H9 (cell line): ENCODE measurements around the gene TFEB. TPM values are rescaled to one million over a fixed set of nuclear protein-coding genes. Genes with fewer than 3 reads are reported as not detected.

Source experiments
- DNase-seq: peaks from one replicate; pipeline ENCODE4 v3.0.0-alpha.2; 2017
- H2AFZ ChIP-seq: one replicate; pipeline ENCODE4 v1.6.1; 2013; ENCODE audit warnings: mild to moderate bottlenecking, low read length, control low read depth, moderate library complexity
- H2AK5ac ChIP-seq: 2 replicates; pipeline ENCODE4 v1.6.1; 2013; ENCODE audit warnings: low read length, control low read depth, mixed read lengths; ENCODE audit not compliant: insufficient read length
- H2BK120ac ChIP-seq: one replicate; pipeline ENCODE4 v1.6.1; 2013; ENCODE audit warnings: low read depth, mild to moderate bottlenecking, low read length, control low read depth, inconsistent platforms; ENCODE audit not compliant: poor library complexity, severe bottlenecking
- H2BK12ac ChIP-seq: 2 replicates; pipeline ENCODE4 v1.6.1; 2013; ENCODE audit warnings: low read length, control low read depth, mixed read lengths, low read depth; ENCODE audit not compliant: insufficient read length
- H2BK15ac ChIP-seq: 2 replicates; pipeline ENCODE4 v1.6.1; 2013; ENCODE audit warnings: low read depth, low read length, control low read depth
- H2BK20ac ChIP-seq: one replicate; pipeline ENCODE4 v1.6.1; 2013; ENCODE audit warnings: low read depth, mild to moderate bottlenecking, low read length, control low read depth, inconsistent platforms; ENCODE audit not compliant: poor library complexity, severe bottlenecking
- H2BK5ac ChIP-seq: 2 replicates; pipeline ENCODE4 v1.6.1; 2013; ENCODE audit warnings: low read length, control low read depth, mixed read lengths; ENCODE audit not compliant: insufficient read length
- H3K14ac ChIP-seq: 2 replicates; pipeline ENCODE4 v1.6.1; 2013; ENCODE audit warnings: low read length, control low read depth; ENCODE audit not compliant: insufficient read depth
- H3K18ac ChIP-seq: 2 replicates; pipeline ENCODE4 v1.6.1; 2013; ENCODE audit warnings: low read depth, mild to moderate bottlenecking, mixed read lengths, low read length, control low read depth; ENCODE audit not compliant: insufficient read length
- H3K23ac ChIP-seq: 2 replicates; pipeline ENCODE4 v1.6.1; 2013; ENCODE audit warnings: low read length, control low read depth, mixed read lengths, low read depth; ENCODE audit not compliant: insufficient read length
- H3K23me2 ChIP-seq: 2 replicates; pipeline ENCODE4 v1.6.1; 2013; ENCODE audit warnings: low read depth, mild to moderate bottlenecking, mixed read lengths, low read length, control low read depth; ENCODE audit not compliant: insufficient read length, poor library complexity, severe bottlenecking
- H3K27ac ChIP-seq: 2 replicates; pipeline ENCODE4 v1.5.1; 2013; ENCODE audit warnings: low read length, control low read depth, mixed read lengths, low read depth; ENCODE audit not compliant: insufficient read length
- H3K27me3 ChIP-seq: 2 replicates; pipeline ENCODE4 v1.6.1; 2013; ENCODE audit warnings: low read length, control low read depth, inconsistent platforms; ENCODE audit not compliant: insufficient read depth
- H3K4ac ChIP-seq: 2 replicates; pipeline ENCODE4 v1.6.1; 2013; ENCODE audit warnings: low read depth, mild to moderate bottlenecking, control low read depth, inconsistent platforms, low read length, moderate library complexity
- H3K4me1 ChIP-seq: 2 replicates; pipeline ENCODE4 v1.6.1; 2013; ENCODE audit warnings: low read length, control low read depth, inconsistent platforms; ENCODE audit not compliant: insufficient read depth
- H3K4me2 ChIP-seq: 2 replicates; pipeline ENCODE4 v1.6.1; 2013; ENCODE audit warnings: low read length, control low read depth, mixed read lengths; ENCODE audit not compliant: insufficient read length, insufficient read depth
- H3K56ac ChIP-seq: 2 replicates; pipeline ENCODE4 v1.6.1; 2013; ENCODE audit warnings: low read depth, mild to moderate bottlenecking, mixed read lengths, low read length, control low read depth; ENCODE audit not compliant: insufficient read length
- H3K79me1 ChIP-seq: 2 replicates; pipeline ENCODE4 v1.6.1; 2013; ENCODE audit warnings: low read depth, mild to moderate bottlenecking, moderate library complexity, low read length, control low read depth, inconsistent platforms; ENCODE audit not compliant: insufficient read depth, poor library complexity, severe bottlenecking
- H3K79me2 ChIP-seq: 2 replicates; pipeline ENCODE4 v1.6.1; 2013; ENCODE audit warnings: low read length, control low read depth, inconsistent platforms; ENCODE audit not compliant: insufficient read depth
- H3K9ac ChIP-seq: 2 replicates; pipeline ENCODE4 v1.6.1; 2013; ENCODE audit warnings: low read length, control low read depth, mixed read lengths; ENCODE audit not compliant: insufficient read length; ENCODE audit errors: extremely low read depth
- H3K9me3 ChIP-seq: one replicate; pipeline ENCODE4 v1.6.1; 2013; ENCODE audit warnings: low read depth, low read length, inconsistent platforms; ENCODE audit not compliant: control insufficient read depth
- H3T11ph ChIP-seq: one replicate; pipeline ENCODE4 v1.6.1; 2013; ENCODE audit warnings: mild to moderate bottlenecking, low read length, control low read depth, inconsistent platforms
- H4K20me1 ChIP-seq: one replicate; pipeline ENCODE4 v1.6.1; 2013; ENCODE audit not compliant: control insufficient read depth, insufficient read length, insufficient read depth
- H4K5ac ChIP-seq: 2 replicates; pipeline ENCODE4 v1.6.1; 2013; ENCODE audit warnings: low read depth, mild to moderate bottlenecking, mixed read lengths, low read length, control low read depth; ENCODE audit not compliant: insufficient read length
- H4K8ac ChIP-seq: replicated peaks from 2 replicates; pipeline ENCODE4 v1.6.1; 2013; ENCODE audit warnings: low read length, control low read depth, mixed read lengths, low read depth; ENCODE audit not compliant: insufficient read length
- H4K91ac ChIP-seq: 2 replicates; pipeline ENCODE4 v1.6.1; 2013; ENCODE audit warnings: low read depth, mild to moderate bottlenecking, moderate library complexity, mixed read lengths, low read length, control low read depth; ENCODE audit not compliant: insufficient read length
- H3K27ac Mint-ChIP-seq, 3 experiments: 2 replicates in 2 of 3; 3 replicates in 1 of 3; pipeline ENCODE4 v1.8.0; 2020 to 2021; ENCODE audit warnings: mixed read lengths in 3 of 3, mild to moderate bottlenecking in 1 of 3, moderate library complexity in 1 of 3
- H3K27me3 Mint-ChIP-seq: 2 replicates; pipeline ENCODE4 v1.8.0; 2021; ENCODE audit warnings: low read depth, mild to moderate bottlenecking, moderate library complexity, mixed read lengths
- H3K36me3 Mint-ChIP-seq, 3 experiments: 2 replicates in 2 of 3; 3 replicates in 1 of 3; pipeline ENCODE4 v1.8.0; 2020 to 2021; ENCODE audit warnings: low read depth in 3 of 3, mixed read lengths in 3 of 3; ENCODE audit not compliant: insufficient read depth in 1 of 3
- H3K4me1 Mint-ChIP-seq, 2 experiments: 2 replicates each; pipeline ENCODE4 v1.8.0; 2020; ENCODE audit warnings: mixed read lengths in 2 of 2
- H3K4me3 Mint-ChIP-seq, 2 experiments: 2 replicates in 1 of 2; 3 replicates in 1 of 2; pipeline ENCODE4 v1.8.0; 2020 to 2021; ENCODE audit warnings: mild to moderate bottlenecking in 2 of 2, mixed read lengths in 2 of 2, moderate library complexity in 1 of 2
- H3K9me3 Mint-ChIP-seq, 2 experiments: 2 replicates in 1 of 2; 3 replicates in 1 of 2; pipeline ENCODE4 v1.8.0; 2020; ENCODE audit warnings: mild to moderate bottlenecking in 2 of 2, mixed read lengths in 2 of 2, moderate library complexity in 1 of 2
- WGBS: extraction: QIAGEN DNeasy Blood & Tissue Kit; methylation state at CpG from one replicate; pipeline ENCODE4 v1.1.7; 2013; ENCODE audit warnings: missing lambda C conversion rate, low lambda C conversion rate, mixed read lengths; ENCODE audit not compliant: insufficient read length; ENCODE audit errors: extremely low coverage; 5-methylcytosine and 5-hydroxymethylcytosine counted together
- total RNA-seq: library from RNA; stranded (reverse); gene quantifications from 2 replicates; pipeline ENCODE4 v1.2.1, GENCODE V29; 2021
- TF ChIP-seq, protein P1 (sequence below): fragments of 200-600 bp; sonication (generic); conservative IDR thresholded peaks from 3 replicates; pipeline ENCODE4 v1.8.0; 2021; ENCODE audit warnings: antibody characterized with exemption, mild to moderate bottlenecking

TFEB gene
- total RNA-seq, 1 experiment from 2014 or later: 1.2 TPM

DNA sequence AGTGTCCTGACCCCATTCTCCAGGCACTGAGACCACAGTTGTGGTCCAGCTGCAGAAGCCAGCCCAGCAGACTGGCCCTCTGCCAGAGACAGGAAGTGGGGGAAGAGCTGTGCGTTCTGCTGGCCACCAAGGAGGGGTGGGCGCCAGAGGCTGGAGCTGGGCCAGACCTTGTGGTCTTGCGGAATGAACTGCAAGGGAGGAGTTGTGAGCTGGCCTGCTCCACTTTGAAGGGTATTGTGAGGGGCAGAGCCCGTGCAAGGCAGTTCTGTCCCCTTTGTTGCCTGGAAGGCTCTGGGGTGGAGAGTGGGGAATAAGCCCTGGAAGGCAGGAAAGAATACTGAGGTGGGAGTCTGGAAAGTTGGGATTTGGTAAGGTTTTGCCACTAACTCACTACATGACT is 100.8 kb downstream of the TFEB start:
- Histone ChIP-seq H2AFZ (no peak overlapping the region), H3K14ac (no peak overlapping the region), H3K23ac (no peak overlapping the region), H3K4me2 (no peak overlapping the region), H4K5ac (no peak overlapping the region), H2BK12ac (no peak overlapping the region), H3K4ac (no peak overlapping the region), H3K79me1 (no peaks in the 10 kb centered on the region), H2BK5ac (no peak overlapping the region), H2AK5ac (no peak overlapping the region), H3K9ac (no peak overlapping the region), H3K27me3 (peaks cover 3% of the 10 kb centered on the region; the same call in 1 of the 2 replicates), H3T11ph (no peak overlapping the region), H3K18ac (no peak overlapping the region), H2BK15ac (no peak overlapping the region), H3K79me2 (no peaks in the 10 kb centered on the region), H3K56ac (no peak overlapping the region), H2BK120ac (no peak overlapping the region), H3K23me2 (peaks cover 18% of the 10 kb centered on the region), H4K91ac (no peak overlapping the region), H4K20me1 (no peaks in the 10 kb centered on the region), H3K27ac (no peak overlapping the region), H4K8ac (no peak overlapping the region), H3K4me1 (peaks cover 2% of the 10 kb centered on the region; the same call in 1 of the 2 replicates), H3K9me3 (no peaks in the 10 kb centered on the region), H2BK20ac (no peak overlapping the region)
- TF ChIP-seq, protein P1, sequence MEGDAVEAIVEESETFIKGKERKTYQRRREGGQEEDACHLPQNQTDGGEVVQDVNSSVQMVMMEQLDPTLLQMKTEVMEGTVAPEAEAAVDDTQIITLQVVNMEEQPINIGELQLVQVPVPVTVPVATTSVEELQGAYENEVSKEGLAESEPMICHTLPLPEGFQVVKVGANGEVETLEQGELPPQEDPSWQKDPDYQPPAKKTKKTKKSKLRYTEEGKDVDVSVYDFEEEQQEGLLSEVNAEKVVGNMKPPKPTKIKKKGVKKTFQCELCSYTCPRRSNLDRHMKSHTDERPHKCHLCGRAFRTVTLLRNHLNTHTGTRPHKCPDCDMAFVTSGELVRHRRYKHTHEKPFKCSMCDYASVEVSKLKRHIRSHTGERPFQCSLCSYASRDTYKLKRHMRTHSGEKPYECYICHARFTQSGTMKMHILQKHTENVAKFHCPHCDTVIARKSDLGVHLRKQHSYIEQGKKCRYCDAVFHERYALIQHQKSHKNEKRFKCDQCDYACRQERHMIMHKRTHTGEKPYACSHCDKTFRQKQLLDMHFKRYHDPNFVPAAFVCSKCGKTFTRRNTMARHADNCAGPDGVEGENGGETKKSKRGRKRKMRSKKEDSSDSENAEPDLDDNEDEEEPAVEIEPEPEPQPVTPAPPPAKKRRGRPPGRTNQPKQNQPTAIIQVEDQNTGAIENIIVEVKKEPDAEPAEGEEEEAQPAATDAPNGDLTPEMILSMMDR: no peak
- no peaks in the 10 kb centered on the region; a peak in 1 of 5 replicates for H3K9me3 Mint-ChIP-seq
- peak; percentile 57 for DNase-seq
- peaks cover 24 to 25% of the 10 kb centered on the region in 2 experiments for H3K4me1 Mint-ChIP-seq
- no peaks in the 10 kb centered on the region; a peak in 2 of 7 replicates for H3K36me3 Mint-ChIP-seq
- no peak overlapping the region for H3K4me3 Mint-ChIP-seq
- no CpG with 5 or more reads among the region's 4 CpGs for WGBS
- peaks cover 60% of the 10 kb centered on the region for H3K27me3 Mint-ChIP-seq
- no peak overlapping the region; a peak in 1 of 7 replicates for H3K27ac Mint-ChIP-seq

Other genes starting within 250 kb of the TFEB start
- gene FOXP4, start 189.2 kb downstream of the TFEB start, total RNA-seq: 18.2 and 19.0 TPM in 2 replicates
- 40.9 and 45.0 TPM in 2 replicates for gene MDFI, start 97.1 kb downstream of the TFEB start, total RNA-seq
- gene PGC, start 11.8 kb upstream of the TFEB start, total RNA-seq: not detected in 2 replicates
- 4.6 and 4.8 TPM in 2 replicates for gene FRS3, start 44.3 kb upstream of the TFEB start, total RNA-seq
- gene PRICKLE4, start 45.2 kb upstream of the TFEB start, total RNA-seq: 0.68 and 0.70 TPM in 2 replicates
- 237 and 239 TPM in 2 replicates for gene TOMM6, start 52.1 kb upstream of the TFEB start, total RNA-seq
- 18.7 and 19.0 TPM in 2 replicates for gene USP49, start 159.8 kb upstream of the TFEB start, total RNA-seq
- gene MED20, start 185.5 kb upstream of the TFEB start, total RNA-seq: 28.9 and 29.9 TPM in 2 replicates
- 71.1 and 74.2 TPM in 2 replicates for gene BYSL, start 185.9 kb upstream of the TFEB start, total RNA-seq
- gene CCND3, start 206.2 kb upstream of the TFEB start, total RNA-seq: 24.2 and 25.3 TPM in 2 replicates